Fibroblast of skin of abdomen (primary cell): ENCODE data around the gene SCGB3A2.

Experiments
- DNase-seq: peaks from one replicate; pipeline ENCODE4 v3.0.0-alpha.2; 2013

Gene SCGB3A2

DNA sequence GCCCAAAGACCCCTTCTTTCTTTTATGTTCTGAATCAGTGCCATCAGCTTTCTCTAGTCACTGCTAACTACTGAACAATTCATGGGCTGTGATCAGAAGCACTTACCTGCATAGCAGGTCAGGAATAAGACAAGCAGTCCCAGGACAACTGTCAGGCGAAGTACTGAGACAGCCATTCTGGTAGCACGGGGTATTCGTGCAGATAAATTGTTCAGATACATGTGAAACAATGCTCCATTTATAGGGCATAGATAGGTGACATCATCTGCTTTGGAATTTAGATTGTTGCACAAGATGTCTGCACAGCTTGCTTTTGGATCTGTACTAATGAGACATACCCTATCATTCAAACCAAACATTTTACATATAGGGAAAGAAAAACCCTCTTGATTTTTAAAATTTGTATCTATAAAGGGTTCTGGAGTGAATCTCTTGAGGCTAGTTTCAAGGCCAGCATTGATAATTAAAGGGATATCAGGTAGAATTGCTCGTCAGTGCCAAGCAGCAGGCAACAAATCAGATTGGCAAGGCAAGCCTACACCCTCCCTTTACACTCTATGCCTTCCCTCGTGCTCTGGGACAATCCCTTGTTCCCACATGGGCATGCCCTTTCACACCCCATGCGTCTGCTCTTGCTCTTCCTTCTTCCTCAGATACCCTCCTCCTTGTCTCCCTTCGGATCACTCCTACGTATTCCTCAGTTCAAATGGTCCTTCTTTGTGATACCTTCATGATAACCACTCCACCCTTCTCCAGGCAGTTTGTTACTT lies 28.0 kb downstream of the SCGB3A2 start, which contains the start of gene C5orf46:
Gene C5orf46 (minus strand): TSS at position 213 of the 770 bp plus-strand sequence. CDS start 37 bp downstream, at position 176.
- DNase-seq, result peak; percentile 44

- no peak for DNase-seq
Observed at GRCh38 chr5:147911427-147911826, 32.9 kb downstream of the SCGB3A2 start.

DNA sequence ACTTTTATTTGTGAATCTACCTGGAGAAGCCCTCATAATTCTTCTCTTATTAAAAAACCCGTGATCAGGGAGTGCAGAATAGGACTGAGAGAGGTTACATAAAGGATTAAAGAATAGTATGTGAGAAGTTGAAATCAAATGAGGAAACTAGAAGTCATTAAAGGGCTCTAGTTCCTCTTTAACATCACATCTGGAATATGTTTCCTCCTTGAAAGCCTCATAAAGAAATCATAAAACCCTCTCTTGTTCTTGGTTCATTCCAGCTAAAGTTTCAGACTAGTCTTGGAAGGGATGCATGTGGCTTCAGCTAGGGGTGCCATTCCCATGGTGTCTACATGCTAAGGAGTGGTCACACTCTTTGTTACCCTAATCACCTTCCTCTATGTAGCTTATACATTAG lies 33.5 kb downstream of the SCGB3A2 start:
- no peak for DNase-seq

- no peak for DNase-seq
Observed at GRCh38 chr5:147913786-147914185, 35.3 kb downstream of the SCGB3A2 start.

- no peak for DNase-seq
Observed at GRCh38 chr5:147918101-147918685, 39.7 kb downstream of the SCGB3A2 start.

DNA sequence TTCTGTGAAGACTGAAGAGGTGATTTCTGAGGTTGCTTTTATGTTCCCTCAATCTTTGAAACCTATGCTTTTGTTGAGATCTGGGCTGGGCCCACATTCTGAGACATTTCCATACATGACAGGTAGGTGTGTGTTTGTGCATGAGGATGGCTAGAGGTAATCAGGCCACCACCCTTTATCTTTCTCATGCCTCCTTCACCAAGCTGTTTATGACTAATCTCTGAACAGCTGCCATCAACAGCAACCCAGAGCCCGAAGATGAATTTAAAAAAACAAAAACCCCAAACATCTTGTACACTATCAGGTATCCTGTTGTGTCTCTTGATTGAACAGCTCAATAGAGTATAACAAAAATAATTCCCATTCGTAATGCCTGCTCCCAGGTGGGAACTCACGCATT lies 40.4 kb downstream of the SCGB3A2 start:
- DNase-seq, result no peak

- DNase-seq, result no peak
Observed at GRCh38 chr5:147920420-147921030, 42.0 kb downstream of the SCGB3A2 start.

DNA sequence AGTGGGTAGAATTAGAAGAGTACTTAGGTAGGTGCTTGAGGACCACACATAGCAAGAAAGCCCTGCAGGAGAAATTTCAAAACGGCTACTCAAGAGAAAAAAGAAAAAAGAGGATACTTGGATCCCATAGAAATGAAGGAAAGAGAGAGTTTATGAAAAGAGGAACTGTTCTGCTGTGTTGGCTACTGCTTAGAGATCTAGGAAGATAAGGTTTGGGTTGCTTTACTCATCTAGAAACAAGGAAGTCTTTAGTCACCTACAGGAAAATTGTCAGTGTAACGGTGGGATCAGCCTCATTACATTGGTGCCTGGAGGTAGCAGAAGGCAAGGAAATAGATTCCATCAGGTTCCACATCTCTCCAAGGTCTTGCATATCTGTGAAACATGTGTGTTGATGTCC lies 42.6 kb downstream of the SCGB3A2 start:
- DNase-seq, result no peak

DNA sequence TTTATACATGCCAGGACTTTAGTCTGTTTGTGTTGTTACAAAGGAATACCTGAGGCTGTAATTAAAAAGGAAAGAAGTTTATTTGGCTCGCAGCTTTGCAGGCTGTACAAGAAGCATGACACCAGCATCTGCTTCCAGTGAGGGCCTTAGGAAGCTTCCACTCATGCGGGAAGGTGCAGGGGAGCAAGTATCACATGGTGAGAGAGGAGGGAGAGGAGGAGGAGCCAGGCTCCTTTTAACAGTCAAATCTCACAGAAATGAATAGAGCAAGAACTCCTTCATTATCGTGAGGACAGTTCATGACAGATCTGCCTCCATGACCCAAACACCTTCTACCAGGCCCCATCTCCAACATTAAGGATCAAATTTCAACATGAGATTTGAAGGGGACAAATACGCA lies 46.5 kb downstream of the SCGB3A2 start:
- DNase-seq, result no peak

GRCh38 chr5:147927901-147928300 lies 49.4 kb downstream of the SCGB3A2 start:
- no peak for DNase-seq

DNA sequence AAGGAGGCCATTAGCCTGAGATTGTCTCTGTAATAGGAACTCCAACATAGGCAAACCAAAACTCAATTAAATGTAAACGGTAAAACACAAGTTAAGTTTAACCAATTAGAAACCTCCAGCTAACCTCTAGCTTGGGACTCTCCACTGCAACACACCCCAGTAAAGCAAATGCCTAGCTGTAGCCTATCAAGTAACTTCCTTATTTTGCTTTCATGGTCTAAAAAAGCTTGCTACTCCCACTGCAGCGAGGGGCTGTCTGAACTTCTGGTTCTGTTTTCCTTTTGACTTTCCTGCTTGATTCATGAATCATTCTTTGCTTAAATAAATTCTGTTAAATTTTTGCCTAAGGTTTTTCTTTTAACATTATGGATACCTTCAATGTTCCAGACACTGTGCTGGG lies 52.3 kb downstream of the SCGB3A2 start:
- no peak for DNase-seq
